Subcutaneous abdominal adipose tissue (tissue), 5 donors: Measurements from ENCODE around the gene CYP4F11.
"Not testable (repeated sequence)": the region's sequence is repeated elsewhere in the genome, so short reads cannot be mapped to it uniquely, and the experiment has no call there.

ENCODE experiments used
- H3K27ac ChIP-seq: one replicate; pipeline ENCODE4 v1.7.0; 2013; ENCODE audit warnings: low read depth, mild to moderate bottlenecking, inconsistent platforms, low read length, moderate library complexity
- H3K27me3 ChIP-seq, 5 donors: one replicate each; pipeline ENCODE4 v1.7.0; 2013; ENCODE audit warnings: low read length in 5 of 5, inconsistent platforms in 1 of 5; ENCODE audit not compliant: control insufficient read depth in 5 of 5, insufficient read depth in 4 of 5
- H3K36me3 ChIP-seq, 5 donors: one replicate each; pipeline ENCODE4 v1.7.0; 2013; ENCODE audit warnings: low read length in 5 of 5; ENCODE audit not compliant: control insufficient read depth in 5 of 5, insufficient read depth in 5 of 5
- H3K4me1 ChIP-seq, 5 donors: one replicate each; pipeline ENCODE4 v1.7.0; 2013; ENCODE audit warnings: low read length in 5 of 5, mild to moderate bottlenecking in 3 of 5, moderate library complexity in 1 of 5; ENCODE audit not compliant: control insufficient read depth in 5 of 5, insufficient read depth in 5 of 5
- H3K4me3 ChIP-seq, 5 donors: one replicate each; pipeline ENCODE4 v1.7.0; 2013; ENCODE audit warnings: low read length in 5 of 5, low read depth in 1 of 5
- H3K9ac ChIP-seq, 5 donors: one replicate each; pipeline ENCODE4 v1.7.0; 2013; ENCODE audit warnings: low read length in 5 of 5, mild to moderate bottlenecking in 4 of 5, moderate library complexity in 3 of 5
- H3K9me3 ChIP-seq, 5 donors: one replicate each; pipeline ENCODE4 v1.7.0; 2013; ENCODE audit warnings: low read length in 5 of 5; ENCODE audit not compliant: control insufficient read depth in 5 of 5
- donor health status: healthy.
- donor health status: healthy.
- donor health status: healthy.
- donor health status: healthy.
- donor health status: healthy.

Gene CYP4F11

DNA sequence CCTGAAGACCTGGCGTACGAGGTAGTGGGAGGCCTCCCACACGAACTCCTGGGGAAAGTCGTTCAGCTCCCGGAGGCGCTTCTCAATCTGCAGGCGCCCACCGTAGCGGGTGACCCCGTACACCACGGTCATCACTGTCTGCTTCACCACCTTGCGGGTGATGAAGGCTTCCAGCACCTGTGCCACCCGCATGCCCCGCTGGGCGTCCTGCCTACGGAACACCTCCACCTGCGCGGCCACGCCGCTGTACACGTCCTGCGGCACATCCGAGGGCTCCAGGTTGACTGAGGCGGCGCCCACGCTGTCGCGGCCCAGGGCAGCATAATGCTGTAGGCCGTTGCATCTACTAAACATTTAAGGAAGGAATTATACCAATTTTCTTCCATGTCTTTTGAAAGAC, 31.4 kb downstream of the CYP4F11 start:
- H3K27ac ChIP-seq, H3K4me3 ChIP-seq, H3K36me3 ChIP-seq, H3K4me1 ChIP-seq, H3K9ac ChIP-seq, H3K9me3 ChIP-seq: not testable (repeated sequence)
- H3K27me3 ChIP-seq: peaks cover 0 to 11% (median 3%) of the 10 kb centered on the region in 5 donors

DNA sequence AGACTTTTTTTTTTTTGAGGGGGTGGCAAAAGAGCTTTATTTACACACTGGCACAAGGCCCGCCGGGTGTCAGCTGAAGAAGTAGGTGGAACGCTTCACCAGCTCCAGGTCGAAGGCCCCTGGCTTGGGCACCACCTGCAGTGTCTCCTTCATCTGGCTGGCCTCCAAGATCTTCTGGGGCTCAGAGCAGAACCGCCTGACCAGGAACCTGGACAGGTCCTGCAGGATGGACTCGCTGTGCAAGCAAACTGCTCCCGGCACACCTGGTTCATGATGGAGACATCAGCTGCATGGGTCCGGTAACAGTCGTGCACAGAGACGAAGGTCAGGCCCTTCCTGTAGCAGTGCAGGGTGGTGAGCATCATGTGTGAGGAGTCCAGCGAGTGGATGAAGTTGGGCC, 32.1 kb downstream of the CYP4F11 start:
- H3K9me3 ChIP-seq: peaks cover 0 to 9% (median 3%) of the 10 kb centered on the region in 5 donors
- H3K36me3 ChIP-seq: no peaks in the 10 kb centered on the region
- H3K27ac ChIP-seq: no peak overlapping the region
- H3K9ac ChIP-seq: no peak overlapping the region
- no peak overlapping the region for H3K4me3 ChIP-seq
- no peaks in the 10 kb centered on the region for H3K4me1 ChIP-seq
- peaks cover 0 to 12% (median 3%) of the 10 kb centered on the region in 5 donors for H3K27me3 ChIP-seq

DNA sequence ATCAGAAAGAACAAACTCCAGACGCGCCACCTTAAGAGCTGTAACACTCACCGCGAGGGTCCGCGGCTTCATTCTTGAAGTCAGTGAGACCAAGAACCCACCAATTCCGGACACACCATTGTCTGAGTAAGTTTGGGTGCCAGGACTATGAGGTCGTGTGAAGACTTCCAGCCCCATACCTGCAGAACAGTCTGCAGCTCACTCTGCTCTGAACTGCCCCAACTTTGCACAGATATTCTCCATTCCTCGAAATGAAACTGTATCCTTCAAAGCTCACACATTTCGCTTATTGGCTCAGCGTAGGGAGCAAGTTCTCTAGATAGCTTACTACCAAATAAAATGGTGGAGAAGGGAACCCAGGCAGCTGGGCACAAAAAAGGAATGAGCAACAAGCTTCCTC, 33.8 kb downstream of the CYP4F11 start:
- no peak overlapping the region for H3K4me3 ChIP-seq
- no peaks in the 10 kb centered on the region for H3K36me3 ChIP-seq
- peaks cover 0 to 13% (median 6%) of the 10 kb centered on the region in 5 donors for H3K27me3 ChIP-seq
- no peak overlapping the region for H3K27ac ChIP-seq
- H3K4me1 ChIP-seq: no peaks in the 10 kb centered on the region
- peaks cover 0 to 5% (median 3%) of the 10 kb centered on the region in 5 donors for H3K9me3 ChIP-seq
- no peak overlapping the region for H3K9ac ChIP-seq

DNA sequence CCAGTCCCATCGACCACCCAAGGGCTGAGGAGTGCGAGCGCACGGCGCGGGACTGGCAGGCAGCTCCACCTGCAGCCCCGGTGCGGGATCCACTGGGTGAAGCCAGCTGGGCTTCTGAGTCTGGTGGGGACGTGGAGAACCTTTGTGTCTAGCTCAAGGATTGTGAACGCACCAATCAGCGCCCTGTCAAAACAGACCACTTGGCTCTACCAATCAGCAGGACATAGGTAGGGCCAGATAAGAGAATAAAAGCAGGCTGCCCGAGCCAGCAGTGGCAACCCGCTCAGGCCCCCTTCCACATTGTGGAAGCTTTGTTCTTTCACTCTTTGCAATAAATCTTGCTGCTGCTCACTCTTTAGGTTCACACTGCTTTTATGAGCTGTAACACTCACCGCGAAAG, 34.3 kb downstream of the CYP4F11 start:
- H3K4me3 ChIP-seq, H3K4me1 ChIP-seq, H3K36me3 ChIP-seq, H3K9me3 ChIP-seq, H3K9ac ChIP-seq, H3K27ac ChIP-seq: not testable (repeated sequence)
- peaks cover 0 to 16% (median 6%) of the 10 kb centered on the region in 5 donors for H3K27me3 ChIP-seq

GRCh38 chr19:15899561-15899960, 34.8 kb downstream of the CYP4F11 start:
- H3K27me3 ChIP-seq: peaks cover 3 to 16% (median 6%) of the 10 kb centered on the region in 5 donors
- not testable (repeated sequence) for H3K4me3 ChIP-seq, H3K4me1 ChIP-seq, H3K36me3 ChIP-seq, H3K9me3 ChIP-seq, H3K9ac ChIP-seq, H3K27ac ChIP-seq

- Histone ChIP-seq H3K9me3 (no peaks in the 10 kb centered on the region), H3K4me3 (no peak within 1 kb of the TSS), H3K27ac (no peak within 1 kb of the TSS), H3K4me1 (no peaks in the 10 kb centered on the region), H3K27me3 (peaks cover 3 to 16% (median 7%) of the 10 kb centered on the region in 5 donors), H3K36me3 (no peaks in the 10 kb centered on the region), H3K9ac (no peak within 1 kb of the TSS)
Observed at GRCh38 chr19:15897738-15898276, 36.5 kb downstream of the CYP4F11 start, which contains the start of gene CYP4F2. CYP4F2 (minus strand) TSS chr19:15898074; CDS start chr19:15897611, 463 bp downstream.

GRCh38 chr19:15897026-15897737, 37.1 kb downstream of the CYP4F11 start:
- no peaks in the 10 kb centered on the region for H3K36me3 ChIP-seq
- H3K4me1 ChIP-seq: no peaks in the 10 kb centered on the region
- peaks cover 3 to 16% (median 8%) of the 10 kb centered on the region in 5 donors for H3K27me3 ChIP-seq
- no peak overlapping the region for H3K4me3 ChIP-seq
- H3K9me3 ChIP-seq: peaks cover 0 to 3% (median 0%) of the 10 kb centered on the region in 5 donors
- H3K27ac ChIP-seq: no peak overlapping the region
- no peak overlapping the region for H3K9ac ChIP-seq

DNA sequence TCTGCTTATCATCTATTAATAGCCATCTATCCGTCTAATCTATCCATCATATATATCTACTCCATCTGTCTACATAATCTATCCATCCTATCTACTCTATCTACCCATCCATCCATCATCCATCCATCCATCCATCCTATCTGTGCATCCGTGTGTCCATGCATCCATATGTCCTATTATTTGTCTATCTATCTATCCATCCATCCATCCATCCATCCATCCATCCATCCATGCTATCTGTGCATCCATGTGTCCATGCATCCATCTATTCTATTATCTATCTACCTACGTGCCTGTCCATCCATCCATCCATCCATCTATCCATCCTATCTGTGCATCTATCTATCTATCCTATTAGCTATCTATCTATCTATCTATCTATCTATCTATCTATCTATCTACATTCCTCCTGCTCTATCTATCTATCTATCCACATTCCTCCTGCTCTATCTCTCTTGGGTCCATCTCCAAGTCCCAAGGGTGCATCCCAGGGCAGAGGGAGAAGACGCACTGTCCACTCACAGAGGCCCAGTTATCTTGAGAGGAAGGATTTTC, 38.4 kb downstream of the CYP4F11 start:
- no peaks in the 10 kb centered on the region for H3K4me1 ChIP-seq
- H3K27me3 ChIP-seq: peaks cover 3 to 14% (median 8%) of the 10 kb centered on the region in 5 donors
- H3K27ac ChIP-seq: no peak overlapping the region
- no peak overlapping the region for H3K4me3 ChIP-seq
- H3K36me3 ChIP-seq: no peaks in the 10 kb centered on the region
- no peak overlapping the region for H3K9ac ChIP-seq
- H3K9me3 ChIP-seq: peaks cover 0 to 3% (median 0%) of the 10 kb centered on the region in 5 donors

GRCh38 chr19:15894359-15894758, 40.0 kb downstream of the CYP4F11 start:
- no peak overlapping the region for H3K9ac ChIP-seq
- H3K4me3 ChIP-seq: no peak overlapping the region
- H3K4me1 ChIP-seq: no peaks in the 10 kb centered on the region
- no peaks in the 10 kb centered on the region for H3K36me3 ChIP-seq
- peaks cover 0 to 3% (median 0%) of the 10 kb centered on the region in 5 donors for H3K9me3 ChIP-seq
- peaks cover 3 to 14% (median 8%) of the 10 kb centered on the region in 5 donors for H3K27me3 ChIP-seq
- H3K27ac ChIP-seq: no peak overlapping the region

DNA sequence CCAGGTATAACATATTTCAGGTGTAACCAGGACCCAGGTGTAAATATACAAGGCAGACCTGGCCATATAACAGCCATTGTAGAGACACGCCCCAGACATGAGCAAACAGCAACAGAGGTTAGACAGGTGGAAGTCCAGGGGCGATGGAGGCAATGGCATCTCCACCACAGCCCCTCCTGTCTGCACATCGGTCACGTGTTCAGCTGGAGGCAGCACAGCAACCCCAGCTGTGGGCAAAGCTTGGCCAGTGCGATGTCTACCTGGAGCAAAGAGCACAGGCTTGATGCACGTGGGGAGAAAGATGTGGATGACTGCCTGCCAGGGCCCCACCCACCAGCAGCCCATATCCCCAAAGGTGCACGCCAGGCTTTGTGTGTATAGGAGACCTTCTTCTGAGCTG, 40.9 kb downstream of the CYP4F11 start:
- Histone ChIP-seq H3K4me3 (no peak overlapping the region), H3K9me3 (peaks cover 0 to 3% (median 0%) of the 10 kb centered on the region in 5 donors), H3K9ac (no peak overlapping the region), H3K4me1 (no peaks in the 10 kb centered on the region), H3K27me3 (peaks cover 3 to 10% (median 8%) of the 10 kb centered on the region in 5 donors), H3K27ac (no peak overlapping the region), H3K36me3 (no peaks in the 10 kb centered on the region)
